Adrenal gland (tissue), 5 donors: ENCODE data around the gene EFL1.

Source experiments
- CTCF ChIP-seq, 6 experiments: fragments of 450-650 bp in 4 of 6; fragments of 200-600 bp in 2 of 6; sonication (generic) in 1 of 6; IDR thresholded peaks; 1 replicate in 5 of 6; 2 replicates in 1 of 6; pipeline versions ENCODE4 v1.5.1 to v1.8.0; 2016 to 2021; ENCODE audit warnings: antibody characterized with exemption in 6 of 6, mild to moderate bottlenecking in 2 of 6, moderate library complexity in 1 of 6
- POLR2A ChIP-seq, 2 donors: fragments of 450-650 bp; IDR thresholded peaks; one replicate each; pipeline ENCODE4 v1.6.1; 2017; ENCODE audit warnings: antibody characterized with exemption in 2 of 2, mild to moderate bottlenecking in 2 of 2, moderate library complexity in 1 of 2
- donor health status: DM: no; HTN: no; CAD: no.

- no peak for TF ChIP-seq POLR2A (IDR thresholded peaks at IDR 0.05)
- no peak for TF ChIP-seq CTCF (IDR thresholded peaks at IDR 0.05)
These were observed 168.7 kb downstream of the EFL1 start for GRCh38 chr15:82093774-82094211.
